ENCODE data around the gene NDUFS6. TPM values are rescaled to one million over a fixed set of nuclear protein-coding genes. Genes with fewer than 3 reads are reported as not detected.

The NDUFS6 gene
- total and polyA plus RNA-seq, 2 of the 8 experiments (the other 6 are each of a cell fraction or from before 2014, with no cell fraction given), result 72.7 to 191 TPM

DNA sequence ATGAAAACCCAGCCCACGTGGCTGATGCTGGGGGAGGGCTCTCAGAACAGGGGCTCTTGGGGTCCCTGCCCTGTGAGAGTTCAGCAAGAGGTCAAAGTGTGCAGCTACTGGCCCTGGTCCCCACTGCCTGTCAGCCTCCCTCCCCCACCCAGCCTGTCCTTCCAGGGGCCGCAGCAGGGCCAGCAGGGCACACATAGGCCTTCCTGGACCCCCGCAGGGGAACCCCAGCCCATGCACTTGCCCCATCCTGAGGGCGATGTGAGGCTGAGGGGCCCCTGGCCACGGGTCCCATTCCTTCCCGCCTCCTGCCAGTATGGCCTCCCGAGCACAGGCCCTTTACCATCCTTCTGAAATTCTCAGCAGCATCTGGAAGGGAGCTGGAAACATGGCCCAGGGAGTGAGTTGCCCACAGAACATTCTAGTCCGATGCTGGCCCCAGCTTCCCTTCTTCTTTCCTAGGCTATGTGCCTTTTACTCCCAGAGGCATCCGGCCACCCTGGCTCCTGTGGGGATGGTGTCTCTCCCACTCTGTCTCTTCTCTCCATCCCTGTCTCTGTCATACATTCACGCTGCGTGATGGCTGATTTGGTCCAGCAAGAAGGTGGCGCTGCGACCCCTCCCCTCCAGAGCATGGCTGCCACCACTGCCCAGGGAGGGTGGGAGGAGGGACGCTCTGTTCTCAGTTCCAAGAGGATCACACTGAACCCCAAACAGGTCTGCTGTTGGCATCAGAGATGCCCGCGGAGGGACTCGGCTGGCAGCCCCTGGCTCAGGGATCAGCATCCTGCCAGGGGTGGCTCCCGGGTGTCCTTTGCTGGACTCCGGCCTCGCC lies 21.2 kb upstream of the NDUFS6 start (continued):
- TF ChIP-seq EP300 (IDR thresholded peaks at IDR 0.05; ENCODE audit: borderline replicate concordance in 1 of 2, low read depth in 2 of 2, low read length in 2 of 2) (no peak), YY1 (IDR thresholded peaks at IDR 0.05; ENCODE audit: low read depth, low read length) (no peak), POLR2AphosphoS5 (IDR thresholded peaks at IDR 0.05; ENCODE audit: low read depth, low read length) (no peak), CEBPB (IDR thresholded peaks at IDR 0.05; ENCODE audit: low read depth, low read length) (no peak), RAD21 (IDR thresholded peaks at IDR 0.05 in 1 of 2, conservative IDR thresholded peaks at IDR 0.05 in 1 of 2; ENCODE audit: low read depth in 2 of 2, low read length in 2 of 2) (no peak), KDM4A (IDR thresholded peaks at IDR 0.05; ENCODE audit: low read depth, low read length, severe bottlenecking) (no peak), CBX8 (IDR thresholded peaks at IDR 0.05; ENCODE audit: borderline replicate concordance, low read depth, low read length) (no peak), TAF1 (IDR thresholded peaks at IDR 0.05; ENCODE audit: low read depth, low read length) (no peak), CHD1 (IDR thresholded peaks at IDR 0.05; ENCODE audit: low read depth, low read length) (no peak)
